Measurements from ENCODE around the gene CALHM4. TPM values are rescaled to one million over a fixed set of nuclear protein-coding genes. Genes with fewer than 3 reads are reported as not detected.

Gene CALHM4
- total RNA-seq, 1 donor from 2014 or later: not detected

DNA sequence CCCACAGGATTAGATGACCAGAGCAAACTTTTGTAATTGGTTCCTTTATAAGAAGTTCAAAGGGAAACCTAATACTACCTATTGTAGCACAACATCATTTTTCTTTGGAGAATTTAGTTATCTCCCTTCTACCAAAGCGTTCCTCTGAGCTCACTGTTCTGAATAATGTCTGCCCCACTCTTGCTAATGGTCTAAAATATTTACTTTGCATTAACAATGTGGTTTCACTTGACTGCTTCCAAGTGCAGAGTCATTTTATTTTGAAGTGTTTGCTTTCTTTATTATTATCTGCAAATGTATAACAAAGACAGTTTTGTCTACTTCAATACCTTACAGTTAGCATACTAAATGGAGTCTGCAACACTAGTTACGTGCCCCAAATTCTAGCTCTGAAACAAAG lies 23.1 kb upstream of the CALHM4 start:
- TF ChIP-seq, protein P1, sequence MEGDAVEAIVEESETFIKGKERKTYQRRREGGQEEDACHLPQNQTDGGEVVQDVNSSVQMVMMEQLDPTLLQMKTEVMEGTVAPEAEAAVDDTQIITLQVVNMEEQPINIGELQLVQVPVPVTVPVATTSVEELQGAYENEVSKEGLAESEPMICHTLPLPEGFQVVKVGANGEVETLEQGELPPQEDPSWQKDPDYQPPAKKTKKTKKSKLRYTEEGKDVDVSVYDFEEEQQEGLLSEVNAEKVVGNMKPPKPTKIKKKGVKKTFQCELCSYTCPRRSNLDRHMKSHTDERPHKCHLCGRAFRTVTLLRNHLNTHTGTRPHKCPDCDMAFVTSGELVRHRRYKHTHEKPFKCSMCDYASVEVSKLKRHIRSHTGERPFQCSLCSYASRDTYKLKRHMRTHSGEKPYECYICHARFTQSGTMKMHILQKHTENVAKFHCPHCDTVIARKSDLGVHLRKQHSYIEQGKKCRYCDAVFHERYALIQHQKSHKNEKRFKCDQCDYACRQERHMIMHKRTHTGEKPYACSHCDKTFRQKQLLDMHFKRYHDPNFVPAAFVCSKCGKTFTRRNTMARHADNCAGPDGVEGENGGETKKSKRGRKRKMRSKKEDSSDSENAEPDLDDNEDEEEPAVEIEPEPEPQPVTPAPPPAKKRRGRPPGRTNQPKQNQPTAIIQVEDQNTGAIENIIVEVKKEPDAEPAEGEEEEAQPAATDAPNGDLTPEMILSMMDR (IDR thresholded peaks at IDR 0.05): no peak
- intact Hi-C loops (cut with DNase I): loop anchor here (5.0 kb wide), 2 partner anchors 83 to 158 kb away; partner anchors contain the start of gene DSE
- no peak for DNase-seq (ENCODE audit: low spot score in 2 of 2)
- Histone ChIP-seq H3K27ac (no peak overlapping the region), H3K9me3 (no peaks in the 10 kb centered on the region), H3K36me3 (no peaks in the 10 kb centered on the region), H3K4me1 (peaks cover 0 to 2% of the 10 kb centered on the region in 2 donors), H3K4me3 (no peak overlapping the region), H3K27me3 (no peaks in the 10 kb centered on the region)

DNA sequence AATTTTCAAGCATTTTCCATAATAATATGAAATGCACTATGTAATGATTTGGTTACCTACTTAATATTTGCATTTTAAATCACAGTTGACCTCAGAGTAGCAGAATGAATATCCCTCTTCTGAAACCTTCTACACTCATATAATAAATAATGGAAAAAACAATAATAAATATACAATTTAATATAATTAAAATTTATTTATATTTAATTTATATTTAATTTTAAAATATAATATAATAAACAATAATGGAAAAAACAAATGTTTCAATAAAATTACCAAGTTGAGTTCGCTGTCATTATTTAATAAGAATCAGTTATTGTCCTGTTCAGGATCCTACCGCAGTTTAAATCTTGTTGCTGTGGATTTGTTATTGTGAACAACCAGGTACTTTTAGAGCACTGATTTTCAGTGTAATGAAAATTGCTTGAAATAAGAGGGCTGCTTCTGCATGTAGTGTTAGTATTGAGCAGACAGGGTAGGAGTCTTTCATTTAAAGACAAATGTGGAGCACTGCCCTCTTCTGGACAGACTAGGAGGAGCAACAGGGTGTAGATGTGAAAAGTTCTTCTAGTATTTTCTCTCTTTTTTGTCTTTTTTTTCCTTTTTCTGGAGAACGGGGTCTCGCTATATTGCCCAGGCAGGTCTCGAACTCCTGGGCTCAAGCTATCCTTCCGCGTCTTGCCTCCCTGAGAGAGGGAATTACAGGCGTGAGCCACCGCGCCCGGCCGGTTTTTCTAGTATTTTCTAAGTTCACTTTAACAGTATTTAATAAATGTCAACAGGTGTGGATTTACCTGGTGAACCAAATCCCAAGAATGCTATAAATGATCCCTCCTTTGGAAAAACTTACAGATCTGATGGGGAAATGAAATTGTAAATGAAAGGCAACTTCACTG lies 21.6 kb upstream of the CALHM4 start:
- TF ChIP-seq, protein P1 (IDR thresholded peaks at IDR 0.05): peak; percentile 68 to 75 (median 73)
- intact Hi-C loops (cut with DNase I): loop anchor here (1.0 to 5.0 kb wide), 4 partner anchors 21 to 245 kb away; partner anchors contain the start of genes CALHM5 and DSE
- Histone ChIP-seq H3K4me3 (no peak overlapping the region), H3K36me3 (no peaks in the 10 kb centered on the region), H3K9me3 (no peaks in the 10 kb centered on the region), H3K4me1 (peaks cover 0 to 2% of the 10 kb centered on the region in 2 donors), H3K27ac (no peak overlapping the region), H3K27me3 (no peaks in the 10 kb centered on the region)
- peak in 1 of 2 donors; percentile 81 for DNase-seq (ENCODE audit: low spot score in 2 of 2)

GRCh38 chr6:116533233-116533957 lies 20.2 kb upstream of the CALHM4 start:
- Histone ChIP-seq H3K9me3 (no peaks in the 10 kb centered on the region), H3K27ac (no peak overlapping the region), H3K27me3 (no peaks in the 10 kb centered on the region), H3K4me1 (peaks cover 0 to 2% of the 10 kb centered on the region in 2 donors), H3K4me3 (no peak overlapping the region), H3K36me3 (no peaks in the 10 kb centered on the region)
- DNase-seq (ENCODE audit: low spot score in 2 of 2): no peak
- TF ChIP-seq, protein P1 (IDR thresholded peaks at IDR 0.05): no peak
- intact Hi-C loops (cut with DNase I): loop anchor here (5.0 kb wide), 2 partner anchors 86 to 161 kb away; partner anchors contain the start of gene DSE

DNA sequence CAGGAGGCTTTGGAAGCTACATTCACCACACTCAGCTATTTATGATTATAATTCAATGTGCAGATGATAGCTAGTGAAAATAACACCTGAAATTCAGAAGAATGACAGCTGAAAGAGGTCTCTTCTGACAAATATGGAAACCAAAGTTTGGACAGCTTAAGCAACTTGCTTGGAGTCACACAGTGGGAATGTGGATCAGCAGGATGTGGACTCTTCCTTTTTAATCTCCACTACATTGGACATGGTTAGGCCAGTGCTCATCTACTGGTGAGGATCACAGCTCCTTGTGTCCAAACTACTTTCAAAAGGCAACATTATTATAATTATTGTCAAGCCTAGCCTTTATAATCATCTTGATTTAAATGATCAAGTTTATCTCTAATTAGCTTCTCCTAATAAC lies 18.4 kb upstream of the CALHM4 start:
- intact Hi-C loops (cut with DNase I): no loop called here

GRCh38 chr6:116536216-116536621 lies 17.3 kb upstream of the CALHM4 start:
- Histone ChIP-seq H3K27ac (no peak overlapping the region), H3K27me3 (no peaks in the 10 kb centered on the region), H3K4me1 (no peaks in the 10 kb centered on the region), H3K4me3 (no peak overlapping the region), H3K36me3 (no peaks in the 10 kb centered on the region), H3K9me3 (no peaks in the 10 kb centered on the region)
- DNase-seq (ENCODE audit: low spot score in 2 of 2): no peak
- TF ChIP-seq, protein P1 (IDR thresholded peaks at IDR 0.05): peak; percentile 31 to 70 (median 64)
- intact Hi-C loops (cut with DNase I): loop anchor here (1.0 kb wide), 1 partner anchor 25 kb away; no protein-coding TSS in a partner anchor

More for the DNA sequence above, 18.4 kb upstream of the CALHM4 start:
- TF ChIP-seq, protein P1 (IDR thresholded peaks at IDR 0.05): no peak
- DNase-seq (ENCODE audit: low spot score in 2 of 2): no peak
- H3K36me3 ChIP-seq: no peaks in the 10 kb centered on the region
- no peaks in the 10 kb centered on the region for H3K27me3 ChIP-seq
- H3K9me3 ChIP-seq: no peaks in the 10 kb centered on the region
- H3K27ac ChIP-seq: no peak overlapping the region
- H3K4me1 ChIP-seq: no peaks in the 10 kb centered on the region
- no peak overlapping the region for H3K4me3 ChIP-seq

All from ascending aorta (tissue), 2 donors.